NCI-H146 (cell line): ENCODE measurements around the gene NNAT.

ENCODE experiments used
- DNase-seq: peaks from one replicate; lab custom pipeline; 2025; lab: John Stamatoyannopoulos, UW

Gene NNAT

GRCh38 chr20:37502654-37503053 is 18.4 kb upstream of the NNAT start:
- DNase-seq = no peak

- no peak for DNase-seq
Measured at GRCh38 chr20:37503256-37503927, 17.7 kb upstream of the NNAT start.

- DNase-seq = peak; percentile 11
Measured at GRCh38 chr20:37504404-37505096, 16.5 kb upstream of the NNAT start.

DNA sequence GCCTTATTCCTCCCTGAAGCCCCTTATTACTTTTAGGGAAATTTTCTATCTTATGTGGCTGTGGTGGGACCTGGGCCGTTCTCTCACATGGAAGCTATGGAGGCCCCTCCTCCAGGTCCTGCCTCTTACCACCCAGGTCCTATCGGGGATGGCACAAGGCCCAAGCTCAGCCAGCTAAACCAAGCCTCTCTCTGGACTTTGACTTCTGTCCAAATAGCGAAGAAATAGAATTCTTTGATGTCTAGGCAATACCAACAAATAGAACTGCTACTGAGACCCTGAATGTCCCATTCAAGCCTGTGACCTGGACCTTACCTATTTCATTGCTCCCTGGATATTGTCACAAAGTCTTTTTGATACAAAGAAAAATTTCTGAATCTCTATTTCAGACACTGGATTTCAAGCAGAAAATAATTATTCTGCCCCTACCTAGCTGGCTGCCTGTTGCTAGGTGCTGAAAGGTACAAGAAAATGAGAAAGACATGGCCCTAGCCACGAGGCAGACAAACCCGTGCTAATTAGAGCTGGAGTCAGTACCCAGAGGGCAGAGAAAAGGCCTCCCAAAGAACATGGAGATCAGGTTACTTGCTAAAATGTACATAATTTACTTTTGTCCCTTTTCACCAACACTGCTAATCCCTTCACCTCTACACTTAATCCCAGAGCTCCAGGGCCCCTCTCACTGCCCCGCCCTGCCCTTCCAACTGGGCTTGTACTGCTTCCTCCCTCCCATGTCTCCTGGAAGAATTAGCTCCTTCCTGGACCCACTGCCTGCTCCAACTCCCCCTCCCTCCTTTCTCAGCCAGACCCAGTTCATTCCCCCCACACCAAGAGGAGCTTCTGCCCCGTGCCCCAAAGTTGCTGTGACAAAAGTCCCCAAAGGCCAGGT is 15.5 kb upstream of the NNAT start:
- peak; percentile 29 for DNase-seq

DNA sequence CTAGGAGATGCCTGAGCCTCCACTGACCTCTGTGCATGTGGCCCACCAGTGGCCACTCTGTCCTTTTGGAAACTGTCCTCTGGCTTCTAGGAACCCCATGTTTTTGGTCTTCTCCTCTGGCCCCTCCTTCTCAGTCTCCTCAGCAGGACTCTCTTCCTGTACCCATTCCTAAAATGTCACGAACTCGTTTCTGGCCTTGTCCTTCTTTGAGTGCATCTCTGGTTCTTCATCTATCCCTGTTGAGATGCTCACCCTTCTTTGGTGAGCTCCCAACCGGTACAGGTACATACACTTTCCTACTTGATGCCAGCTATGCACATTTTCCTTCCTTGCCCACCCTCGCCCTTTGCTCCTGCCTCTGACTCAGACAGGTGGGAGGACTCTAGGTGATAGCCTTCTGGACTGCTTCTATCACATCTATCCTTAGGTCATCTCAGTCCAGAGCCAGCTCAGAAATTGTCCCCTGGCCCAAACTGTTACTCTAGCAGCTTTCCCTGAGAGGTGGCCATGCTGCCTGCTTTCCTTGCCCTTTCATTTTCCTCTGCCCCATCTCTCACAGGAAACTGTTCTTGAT is 14.8 kb upstream of the NNAT start:
- DNase-seq = no peak

- DNase-seq = no peak
Measured at GRCh38 chr20:37510226-37510625, 10.8 kb upstream of the NNAT start.

- no peak for DNase-seq
Measured at GRCh38 chr20:37511610-37512275, 9.3 kb upstream of the NNAT start.

GRCh38 chr20:37513779-37514359 is 7.2 kb upstream of the NNAT start:
- no peak for DNase-seq

- no peak for DNase-seq
Measured at GRCh38 chr20:37515876-37516275, 5.2 kb upstream of the NNAT start.

- DNase-seq = no peak
Measured at GRCh38 chr20:37516811-37517750, 4.0 kb upstream of the NNAT start.

DNA sequence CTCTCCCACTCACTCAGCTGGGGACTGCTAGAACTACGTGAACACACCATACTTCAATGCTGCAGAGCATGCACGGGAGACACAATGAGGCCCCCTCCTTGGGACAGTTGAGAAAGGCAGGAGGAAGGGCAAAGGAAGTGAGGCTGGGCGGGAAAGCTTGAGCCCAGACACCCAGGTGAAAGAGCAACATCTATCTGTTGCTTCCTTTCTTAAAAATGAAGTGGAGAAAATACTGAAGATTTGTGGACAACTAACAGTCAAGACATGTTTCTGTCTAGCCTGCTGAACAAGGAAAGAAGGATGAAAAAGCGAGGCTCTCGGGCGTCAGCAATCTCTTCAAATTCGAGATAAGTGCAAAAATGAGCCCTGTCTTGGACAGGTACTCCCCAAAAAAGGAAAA is 3.0 kb upstream of the NNAT start:
- DNase-seq = no peak

DNA sequence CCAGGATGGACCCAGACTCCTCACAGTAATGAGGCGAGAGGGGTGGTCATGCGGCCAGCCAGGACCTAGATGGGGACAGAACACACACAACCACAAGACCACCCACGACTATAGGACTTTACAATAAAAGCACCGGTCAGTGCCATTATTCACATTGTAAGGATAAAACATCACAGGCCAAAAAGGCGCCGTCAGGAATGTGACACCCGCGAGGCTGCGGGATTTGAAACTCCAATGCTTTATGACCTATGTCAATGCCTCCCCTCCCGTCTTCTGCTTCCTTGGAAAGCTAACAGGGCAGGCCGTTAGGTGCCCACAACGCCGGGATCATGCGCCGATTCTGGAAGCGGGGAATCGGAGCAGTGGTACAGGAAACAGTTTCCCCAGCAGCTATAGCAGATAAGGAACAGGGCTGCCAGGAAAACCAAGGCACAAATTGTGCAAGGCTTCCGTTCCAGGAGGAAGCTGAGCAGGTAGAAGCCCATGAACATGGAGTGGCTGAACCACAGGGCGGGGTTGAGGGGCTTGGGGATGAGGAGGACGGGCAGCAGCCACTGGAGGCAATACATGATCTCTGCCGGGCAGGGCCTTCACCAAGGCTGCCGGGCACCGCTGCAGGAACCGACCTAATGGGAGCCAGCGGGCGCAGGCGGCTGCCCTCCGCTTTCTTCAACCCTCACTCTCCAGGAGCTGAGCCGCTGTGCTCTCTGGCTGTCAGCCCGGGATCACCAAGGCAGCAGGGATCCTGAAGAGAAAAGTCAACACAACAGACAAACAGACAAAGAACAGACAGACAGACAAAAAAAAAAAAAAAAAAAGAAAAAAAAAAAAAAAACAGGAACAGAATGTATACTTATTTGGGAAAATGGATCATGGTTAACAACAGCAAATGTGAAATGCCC is 2.2 kb upstream of the NNAT start:
- DNase-seq = peak; percentile 87

DNA sequence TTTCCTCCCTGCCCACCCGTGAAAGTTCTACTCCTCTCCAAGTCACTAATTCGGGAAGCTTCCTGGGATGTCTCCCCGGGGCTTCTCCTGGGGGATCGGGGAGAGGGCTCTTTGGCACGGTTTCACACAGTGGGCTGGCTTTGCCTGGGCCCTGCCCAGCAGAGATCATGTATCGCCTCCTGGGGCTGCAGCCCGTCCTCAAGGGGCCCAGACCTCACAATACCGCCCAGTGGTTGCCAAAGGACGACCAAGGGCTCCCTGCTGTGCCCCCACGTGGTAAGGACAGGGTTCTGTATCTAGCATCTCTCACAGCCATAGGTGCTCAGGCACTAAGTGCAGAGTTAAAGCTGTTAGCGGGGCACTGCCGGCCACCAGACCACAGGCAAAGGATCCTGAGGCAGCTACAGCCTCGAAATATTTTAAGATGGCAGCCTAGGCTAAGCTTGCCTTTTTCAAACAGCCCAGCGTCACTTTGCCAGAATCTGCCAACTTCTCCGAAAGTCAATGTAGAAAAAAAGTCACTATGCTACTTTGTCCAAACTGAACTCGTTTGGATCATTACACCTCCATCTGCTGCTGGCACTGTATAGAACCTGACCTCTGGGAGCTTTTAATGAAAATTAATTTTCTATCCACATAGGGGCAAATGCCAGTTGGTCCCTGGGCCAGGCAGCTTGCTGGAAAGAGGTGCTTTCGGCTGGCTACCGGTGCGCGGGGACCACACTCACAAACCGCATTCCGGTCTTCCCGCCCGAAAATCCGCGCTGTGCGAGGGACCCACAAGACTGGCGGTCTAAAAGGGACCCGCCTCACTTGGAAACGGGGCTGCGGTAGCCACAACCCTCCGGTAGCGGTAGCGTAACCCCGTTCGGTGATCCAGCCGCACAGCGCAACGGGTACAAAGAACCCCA is 1.3 kb upstream of the NNAT start:
- DNase-seq = peak; percentile 96

DNA sequence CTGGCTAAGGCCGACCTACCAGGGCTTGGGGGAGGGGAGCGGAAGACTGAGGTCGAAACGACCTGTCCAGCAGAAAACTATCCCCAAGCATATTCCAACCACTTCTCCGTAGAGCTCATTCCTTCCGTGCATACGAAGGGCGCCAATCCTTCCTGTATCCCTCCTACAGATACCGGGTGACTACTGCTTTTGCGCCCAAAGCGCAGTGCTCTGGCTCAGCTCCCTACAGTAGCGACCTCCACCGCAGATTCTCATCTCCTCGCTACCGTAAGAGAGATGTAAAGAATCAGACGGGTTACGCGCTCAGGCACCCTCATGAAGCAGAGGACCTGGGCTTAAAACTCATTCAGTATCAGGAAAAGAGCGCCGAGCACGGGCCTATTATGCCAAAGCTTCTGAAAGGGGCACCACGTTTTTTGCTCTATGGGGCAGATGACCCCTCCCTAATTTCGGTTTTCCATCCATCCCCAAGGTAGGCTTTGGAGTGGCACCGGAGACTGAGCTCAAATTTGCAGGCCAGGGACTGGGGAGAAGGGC is 563 bp upstream of the NNAT start:
- DNase-seq = no peak

DNA sequence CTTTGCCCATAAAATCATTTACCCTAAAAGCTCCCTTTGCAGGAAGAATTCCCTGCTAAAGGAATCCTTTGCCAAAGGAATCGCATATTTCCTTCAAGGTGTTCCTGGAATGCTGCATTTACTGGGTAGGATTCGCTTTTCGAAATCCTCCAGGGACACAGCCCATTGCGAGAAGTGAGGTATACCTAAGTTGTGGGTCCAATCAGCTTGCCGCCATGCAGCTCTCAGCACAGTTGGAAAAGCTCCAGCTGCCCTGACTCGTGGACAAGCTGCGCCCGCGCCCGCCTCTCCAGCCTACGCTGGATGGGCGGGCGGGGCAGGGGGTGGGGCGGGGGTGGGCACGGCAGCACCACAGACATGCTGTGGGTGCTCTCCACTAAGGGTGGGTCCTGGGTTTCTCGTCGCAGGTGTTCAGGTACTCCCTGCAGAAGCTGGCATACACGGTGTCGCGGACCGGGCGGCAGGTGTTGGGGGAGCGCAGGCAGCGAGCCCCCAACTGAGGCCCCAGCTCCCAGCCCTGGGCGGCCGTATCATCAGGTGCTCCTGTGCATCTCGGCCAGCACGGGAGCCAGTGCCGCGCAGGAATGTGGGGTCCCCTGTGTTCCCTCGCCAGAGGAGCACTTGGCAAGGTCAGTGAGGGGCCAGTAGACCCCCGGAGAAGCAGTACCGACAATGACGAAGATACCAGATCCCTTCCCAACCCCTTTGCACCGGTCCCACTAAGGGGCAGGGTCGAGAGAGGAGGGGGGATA is 1.4 kb downstream of the NNAT start:
- DNase-seq = no peak

DNA sequence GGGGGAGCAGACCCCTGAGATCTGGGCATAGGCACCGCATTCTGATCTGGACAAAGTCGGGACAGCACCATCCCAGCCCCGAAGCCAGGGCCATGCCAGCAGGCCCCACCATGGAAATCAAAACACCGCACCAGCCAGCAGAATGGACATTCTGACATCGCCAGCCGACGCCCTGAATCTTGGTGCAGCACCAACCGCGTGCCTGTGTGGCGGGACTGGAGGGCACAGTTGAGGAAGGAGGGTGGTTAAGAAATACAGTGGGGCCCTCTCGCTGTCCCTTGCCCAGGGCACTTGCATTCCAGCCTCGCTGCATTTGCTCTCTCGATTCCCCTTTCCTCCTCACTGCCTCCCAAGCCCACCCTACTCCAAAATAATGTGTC is 2.0 kb downstream of the NNAT start:
- no peak for DNase-seq
